PC-9 (cell line): Measurements from ENCODE around the gene FUT3. TPM values are rescaled to one million over a fixed set of nuclear protein-coding genes. Genes with fewer than 3 reads are reported as not detected.

Experiments
- BruUV-seq: library from RNA; stranded (reverse); fragments of 400-500 nt; replicated peaks from 2 replicates; lab custom pipeline; 2021; lab: Mats Ljungman, UMichigan
- CTCF ChIA-PET: fragments of 300-600 bp; sonication (Branson Sonifier 250); formaldehyde crosslinking; loops from one replicate; lab custom pipeline; 2022; ENCODE audit warnings: antibody characterized with exemption; lab: Charles Lee
- POLR2A ChIA-PET: fragments of 300-600 bp; sonication (Branson Sonifier 250); formaldehyde crosslinking; loops from one replicate; lab custom pipeline; 2022; ENCODE audit warnings: antibody characterized with exemption; ENCODE audit not compliant: unreplicated experiment; lab: Charles Lee
- DNase-seq, 2 experiments: peaks; one replicate each; pipeline versions ENCODE4 v3.0.0 to v3.0.0-alpha.2; 2015 to 2022; ENCODE audit warnings: mixed read lengths in 1 of 2
- H2AFZ ChIP-seq: fragments of 200-600 bp; sonication (generic); 2 replicates; pipeline ENCODE4 v1.8.1; 2017; ENCODE audit warnings: antibody characterized with exemption
- H3F3A ChIP-seq: fragments of 200-600 bp; sonication (generic); 2 replicates; pipeline ENCODE4 v1.8.1; 2017; ENCODE audit warnings: antibody characterized with exemption, mild to moderate bottlenecking, low read depth; ENCODE audit not compliant: insufficient read depth
- H3K27ac ChIP-seq: fragments of 200-600 bp; sonication (generic); 2 replicates; pipeline ENCODE4 v1.6.1; 2016; ENCODE audit warnings: mixed run types
- H3K27me3 ChIP-seq: fragments of 200-600 bp; sonication (generic); 2 replicates; pipeline ENCODE4 v1.6.1; 2016; ENCODE audit warnings: low read depth, mixed run types; ENCODE audit not compliant: insufficient read depth
- H3K36me3 ChIP-seq: fragments of 200-600 bp; sonication (generic); 2 replicates; pipeline ENCODE4 v1.6.1; 2016; ENCODE audit warnings: low read depth, mixed run types
- H3K4me1 ChIP-seq: fragments of 200-600 bp; sonication (generic); replicated peaks from 2 replicates; pipeline ENCODE4 v1.6.1; 2016; ENCODE audit warnings: mixed run types; ENCODE audit not compliant: insufficient read depth
- H3K4me2 ChIP-seq: fragments of 200-600 bp; sonication (generic); 2 replicates; pipeline ENCODE4 v1.6.1; 2017; ENCODE audit warnings: mixed run types
- H3K4me3 ChIP-seq: fragments of 200-600 bp; sonication (generic); 2 replicates; pipeline ENCODE4 v1.6.1; 2016; ENCODE audit warnings: mixed run types
- H3K79me2 ChIP-seq: fragments of 200-600 bp; sonication (generic); 2 replicates; pipeline ENCODE4 v1.6.1; 2017; ENCODE audit warnings: low read depth, mixed run types
- H3K9me2 ChIP-seq: fragments of 200-600 bp; sonication (generic); 2 replicates; pipeline ENCODE4 v1.8.1; 2017; ENCODE audit warnings: mild to moderate bottlenecking; ENCODE audit not compliant: insufficient read depth
- H3K9me3 ChIP-seq: fragments of 200-600 bp; sonication (generic); 2 replicates; pipeline ENCODE4 v1.8.1; 2016; ENCODE audit warnings: low read depth; ENCODE audit not compliant: insufficient read depth
- H4K20me1 ChIP-seq: fragments of 200-600 bp; sonication (generic); 2 replicates; pipeline ENCODE4 v1.8.1; 2017; ENCODE audit not compliant: insufficient read depth
- EZH2 ChIP-seq: fragments of 200-600 bp; sonication (generic); IDR thresholded peaks from 2 replicates; pipeline ENCODE4 v1.8.0; 2017; ENCODE audit warnings: antibody characterized with exemption, low read depth
- intact Hi-C: fragments of 100-400 bp; cut with micrococcal nuclease; formaldehyde crosslinking; loops from one replicate; pipeline ENCODE4 v1.10.0; 2022; ENCODE audit not compliant: unreplicated experiment
- total RNA-seq: library from RNA; stranded (reverse); gene quantifications from 2 replicates; pipeline ENCODE4 v1.2.3, GENCODE V29; 2021
- TF ChIP-seq, protein P1 (sequence below): fragments of 200-600 bp; sonication (generic); conservative IDR thresholded peaks from 2 replicates; pipeline ENCODE4 v1.6.1; 2017; ENCODE audit warnings: mixed run types, antibody characterized with exemption, mild to moderate bottlenecking, moderate library complexity

Gene FUT3
- total RNA-seq, 1 experiment from 2014 or later = 28.5 TPM

DNA sequence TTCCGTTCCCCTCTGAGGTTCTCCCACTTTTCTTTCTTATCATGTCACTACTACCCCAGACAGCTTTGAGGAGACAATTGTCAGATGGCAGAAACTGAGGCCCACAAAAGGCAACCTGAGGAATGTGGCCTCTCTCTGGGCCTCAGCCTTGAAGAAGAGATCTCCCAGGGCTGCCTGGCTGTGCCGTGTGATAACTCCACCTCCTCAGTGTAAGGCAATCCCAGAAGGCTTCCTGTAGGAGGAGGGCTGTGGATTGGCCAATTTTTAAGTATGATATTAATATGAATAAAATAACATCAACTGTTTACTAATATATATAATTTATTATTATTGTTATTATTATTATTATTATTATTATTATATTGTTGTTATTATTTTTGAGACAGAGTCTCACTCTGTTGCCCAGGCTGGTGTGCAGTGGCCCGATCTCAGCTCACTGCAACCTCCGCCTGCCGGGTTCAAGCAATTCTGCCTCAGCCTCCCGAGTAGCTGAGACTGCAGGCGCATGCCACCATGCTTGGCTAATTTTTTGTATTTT lies 55.8 kb downstream of the FUT3 start:
- H4K20me1 ChIP-seq = no peaks in the 10 kb centered on the region
- no peaks in the 10 kb centered on the region for H3K36me3 ChIP-seq
- no peaks in the 10 kb centered on the region for H3K9me3 ChIP-seq
- intact Hi-C loops = no loop called here
- peaks cover 5% of the 10 kb centered on the region; the same call in 1 of the 2 replicates for H3F3A ChIP-seq
- no peak for DNase-seq
- H3K27me3 ChIP-seq = no peaks in the 10 kb centered on the region
- BruUV-seq = no TSS peak
- TF ChIP-seq EZH2 = no peak
- TF ChIP-seq, protein P1, sequence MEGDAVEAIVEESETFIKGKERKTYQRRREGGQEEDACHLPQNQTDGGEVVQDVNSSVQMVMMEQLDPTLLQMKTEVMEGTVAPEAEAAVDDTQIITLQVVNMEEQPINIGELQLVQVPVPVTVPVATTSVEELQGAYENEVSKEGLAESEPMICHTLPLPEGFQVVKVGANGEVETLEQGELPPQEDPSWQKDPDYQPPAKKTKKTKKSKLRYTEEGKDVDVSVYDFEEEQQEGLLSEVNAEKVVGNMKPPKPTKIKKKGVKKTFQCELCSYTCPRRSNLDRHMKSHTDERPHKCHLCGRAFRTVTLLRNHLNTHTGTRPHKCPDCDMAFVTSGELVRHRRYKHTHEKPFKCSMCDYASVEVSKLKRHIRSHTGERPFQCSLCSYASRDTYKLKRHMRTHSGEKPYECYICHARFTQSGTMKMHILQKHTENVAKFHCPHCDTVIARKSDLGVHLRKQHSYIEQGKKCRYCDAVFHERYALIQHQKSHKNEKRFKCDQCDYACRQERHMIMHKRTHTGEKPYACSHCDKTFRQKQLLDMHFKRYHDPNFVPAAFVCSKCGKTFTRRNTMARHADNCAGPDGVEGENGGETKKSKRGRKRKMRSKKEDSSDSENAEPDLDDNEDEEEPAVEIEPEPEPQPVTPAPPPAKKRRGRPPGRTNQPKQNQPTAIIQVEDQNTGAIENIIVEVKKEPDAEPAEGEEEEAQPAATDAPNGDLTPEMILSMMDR = no peak
- ChIA-PET CTCF (no interaction called here), POLR2A (no interaction called here)
- H3K4me3 ChIP-seq = no peak overlapping the region
- H3K4me2 ChIP-seq = no peak overlapping the region
- no peaks in the 10 kb centered on the region for H3K9me2 ChIP-seq
- no peak overlapping the region for H2AFZ ChIP-seq
- no peak overlapping the region for H3K27ac ChIP-seq
- no peaks in the 10 kb centered on the region for H3K4me1 ChIP-seq
- no peaks in the 10 kb centered on the region for H3K79me2 ChIP-seq

- Histone ChIP-seq H3K27ac (no peak overlapping the region), H4K20me1 (0 out of 2 replicates have a peak, but pooled peaks cover 6% of the 10 kb centered on the region), H2AFZ (no peak overlapping the region), H3K36me3 (no peaks in the 10 kb centered on the region), H3K27me3 (no peaks in the 10 kb centered on the region), H3K4me2 (no peak overlapping the region), H3F3A (peaks cover 5% of the 10 kb centered on the region; the same call in 1 of the 2 replicates), H3K4me1 (no peaks in the 10 kb centered on the region), H3K79me2 (peaks cover 10% of the 10 kb centered on the region), H3K9me2 (no peaks in the 10 kb centered on the region), H3K4me3 (no peak overlapping the region), H3K9me3 (no peaks in the 10 kb centered on the region)
- intact Hi-C loops = no loop called here
- BruUV-seq = no TSS peak
- CTCF ChIA-PET = interaction anchor here (0.6 kb wide), 1 partner anchor 37 kb away, joined by 5 read pairs; no protein-coding TSS in a partner anchor
- POLR2A ChIA-PET = no interaction called here
- TF ChIP-seq EZH2 = no peak
- TF ChIP-seq, protein P1 = no peak
- no peak for DNase-seq
Measured at GRCh38 chr19:5793188-5793587, 58.1 kb downstream of the FUT3 start.

Other genes with a start within 250 kb of the FUT3 start
- gene SAFB2, start 228.7 kb downstream of the FUT3 start, total RNA-seq = 43.1 and 66.1 TPM in 2 replicates
- 68.7 and 88.7 TPM in 2 replicates for gene SAFB, start 228.4 kb downstream of the FUT3 start, total RNA-seq
- gene MICOS13, start 170.9 kb downstream of the FUT3 start, total RNA-seq = 31.1 and 34.7 TPM in 2 replicates
- 7.5 and 11.9 TPM in 2 replicates for gene HSD11B1L, start 170.4 kb downstream of the FUT3 start, total RNA-seq
- 772 and 787 TPM in 2 replicates for gene RPL36, start 161.2 kb downstream of the FUT3 start, total RNA-seq
- 78.2 and 140 TPM in 2 replicates for gene LONP1, start 131.3 kb downstream of the FUT3 start, total RNA-seq
- not detected in 2 replicates for gene CATSPERD, start 130.8 kb downstream of the FUT3 start, total RNA-seq
- 4.5 and 4.6 TPM in 2 replicates for gene PRR22, start 66.7 kb downstream of the FUT3 start, total RNA-seq
- 27.1 and 29.2 TPM in 2 replicates for gene DUS3L, start 60.3 kb downstream of the FUT3 start, total RNA-seq
- 1.9 and 3.5 TPM in 2 replicates for gene NRTN, start 46.4 kb downstream of the FUT3 start, total RNA-seq
- gene FUT6, start 11.7 kb downstream of the FUT3 start, total RNA-seq = 0.43 and 0.55 TPM in 2 replicates
- 0.28 TPM in 1 of 2 replicates, not detected in the other for gene FUT5, start 19.1 kb upstream of the FUT3 start, total RNA-seq
- 169 and 181 TPM in 2 replicates for gene NDUFA11, start 52.3 kb upstream of the FUT3 start, total RNA-seq
- 6.2 and 7.1 TPM in 2 replicates for gene VMAC, start 53.4 kb upstream of the FUT3 start, total RNA-seq
- gene CAPS, start 62.8 kb upstream of the FUT3 start, total RNA-seq = 32.0 and 41.5 TPM in 2 replicates
- gene RANBP3, start 126.7 kb upstream of the FUT3 start, total RNA-seq = 43.7 and 44.1 TPM in 2 replicates